ENCODE measurements around the gene CPB2.

Gene CPB2, protein sequence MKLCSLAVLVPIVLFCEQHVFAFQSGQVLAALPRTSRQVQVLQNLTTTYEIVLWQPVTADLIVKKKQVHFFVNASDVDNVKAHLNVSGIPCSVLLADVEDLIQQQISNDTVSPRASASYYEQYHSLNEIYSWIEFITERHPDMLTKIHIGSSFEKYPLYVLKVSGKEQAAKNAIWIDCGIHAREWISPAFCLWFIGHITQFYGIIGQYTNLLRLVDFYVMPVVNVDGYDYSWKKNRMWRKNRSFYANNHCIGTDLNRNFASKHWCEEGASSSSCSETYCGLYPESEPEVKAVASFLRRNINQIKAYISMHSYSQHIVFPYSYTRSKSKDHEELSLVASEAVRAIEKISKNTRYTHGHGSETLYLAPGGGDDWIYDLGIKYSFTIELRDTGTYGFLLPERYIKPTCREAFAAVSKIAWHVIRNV

DNA sequence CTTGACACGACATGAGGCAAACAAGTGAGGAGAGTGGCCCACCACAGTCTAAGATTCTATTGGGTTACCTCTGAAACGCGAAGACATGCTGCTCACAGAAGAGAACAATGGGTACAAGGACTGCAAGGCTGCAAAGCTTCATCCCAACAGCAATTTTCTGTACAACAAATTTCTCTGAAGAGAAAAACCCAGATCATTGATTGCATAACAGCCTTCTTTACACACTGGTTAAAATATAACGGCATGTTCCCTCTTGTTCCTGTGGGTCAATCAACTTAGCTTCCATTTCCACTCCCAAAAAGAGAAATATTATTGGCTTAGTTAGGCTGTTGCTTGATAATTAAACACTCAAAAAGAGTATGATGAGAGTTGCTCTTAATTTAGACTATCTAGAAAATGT, at the start of gene CPB2:
Gene CPB2, minus strand, starts transcription at position 166 of the 400 bp plus-strand sequence. Its CDS starts 24 bp downstream, at position 142.
- no peak within 1 kb of the TSS for H3K27ac ChIP-seq
- ChIA-PET POLR2A (ENCODE audit: low non-redundant PET) (no interaction called here), CTCF (interaction anchor here (0.7 kb wide), 1 partner anchor 104 kb away, joined by 3 read pairs; no protein-coding TSS in a partner anchor)
- no peak for DNase-seq (ENCODE audit: low spot score)
- TF ChIP-seq, protein P1, sequence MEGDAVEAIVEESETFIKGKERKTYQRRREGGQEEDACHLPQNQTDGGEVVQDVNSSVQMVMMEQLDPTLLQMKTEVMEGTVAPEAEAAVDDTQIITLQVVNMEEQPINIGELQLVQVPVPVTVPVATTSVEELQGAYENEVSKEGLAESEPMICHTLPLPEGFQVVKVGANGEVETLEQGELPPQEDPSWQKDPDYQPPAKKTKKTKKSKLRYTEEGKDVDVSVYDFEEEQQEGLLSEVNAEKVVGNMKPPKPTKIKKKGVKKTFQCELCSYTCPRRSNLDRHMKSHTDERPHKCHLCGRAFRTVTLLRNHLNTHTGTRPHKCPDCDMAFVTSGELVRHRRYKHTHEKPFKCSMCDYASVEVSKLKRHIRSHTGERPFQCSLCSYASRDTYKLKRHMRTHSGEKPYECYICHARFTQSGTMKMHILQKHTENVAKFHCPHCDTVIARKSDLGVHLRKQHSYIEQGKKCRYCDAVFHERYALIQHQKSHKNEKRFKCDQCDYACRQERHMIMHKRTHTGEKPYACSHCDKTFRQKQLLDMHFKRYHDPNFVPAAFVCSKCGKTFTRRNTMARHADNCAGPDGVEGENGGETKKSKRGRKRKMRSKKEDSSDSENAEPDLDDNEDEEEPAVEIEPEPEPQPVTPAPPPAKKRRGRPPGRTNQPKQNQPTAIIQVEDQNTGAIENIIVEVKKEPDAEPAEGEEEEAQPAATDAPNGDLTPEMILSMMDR (conservative IDR thresholded peaks at IDR 0.05; ENCODE audit: low read depth) = no peak

- ChIA-PET POLR2A (ENCODE audit: low non-redundant PET) (no interaction called here), CTCF (no interaction called here)
- DNase-seq (ENCODE audit: low spot score) = no peak
- TF ChIP-seq, protein P1 (conservative IDR thresholded peaks at IDR 0.05; ENCODE audit: low read depth) = no peak
- H3K27ac ChIP-seq = no peak overlapping the region
Observed at GRCh38 chr13:46154136-46154801, 49.4 kb upstream of the CPB2 start.

- POLR2A ChIA-PET (ENCODE audit: low non-redundant PET) = no interaction called here
- CTCF ChIA-PET = no interaction called here
- no peak for DNase-seq (ENCODE audit: low spot score)
- no peak overlapping the region for H3K27ac ChIP-seq
- TF ChIP-seq, protein P1 (conservative IDR thresholded peaks at IDR 0.05; ENCODE audit: low read depth) = no peak
Observed at GRCh38 chr13:46152627-46153328, 47.9 kb upstream of the CPB2 start.

GRCh38 chr13:46150134-46150693, 45.4 kb upstream of the CPB2 start:
- POLR2A ChIA-PET (ENCODE audit: low non-redundant PET) = no interaction called here
- CTCF ChIA-PET = interaction anchor here (0.6 to 2.3 kb wide), 3 partner anchors 10 to 355 kb away, joined by 3 to 6 read pairs (median 6); no protein-coding TSS in a partner anchor
- DNase-seq (ENCODE audit: low spot score) = no peak
- H3K27ac ChIP-seq = no peak overlapping the region
- TF ChIP-seq, protein P1 (conservative IDR thresholded peaks at IDR 0.05; ENCODE audit: low read depth) = no peak

DNA sequence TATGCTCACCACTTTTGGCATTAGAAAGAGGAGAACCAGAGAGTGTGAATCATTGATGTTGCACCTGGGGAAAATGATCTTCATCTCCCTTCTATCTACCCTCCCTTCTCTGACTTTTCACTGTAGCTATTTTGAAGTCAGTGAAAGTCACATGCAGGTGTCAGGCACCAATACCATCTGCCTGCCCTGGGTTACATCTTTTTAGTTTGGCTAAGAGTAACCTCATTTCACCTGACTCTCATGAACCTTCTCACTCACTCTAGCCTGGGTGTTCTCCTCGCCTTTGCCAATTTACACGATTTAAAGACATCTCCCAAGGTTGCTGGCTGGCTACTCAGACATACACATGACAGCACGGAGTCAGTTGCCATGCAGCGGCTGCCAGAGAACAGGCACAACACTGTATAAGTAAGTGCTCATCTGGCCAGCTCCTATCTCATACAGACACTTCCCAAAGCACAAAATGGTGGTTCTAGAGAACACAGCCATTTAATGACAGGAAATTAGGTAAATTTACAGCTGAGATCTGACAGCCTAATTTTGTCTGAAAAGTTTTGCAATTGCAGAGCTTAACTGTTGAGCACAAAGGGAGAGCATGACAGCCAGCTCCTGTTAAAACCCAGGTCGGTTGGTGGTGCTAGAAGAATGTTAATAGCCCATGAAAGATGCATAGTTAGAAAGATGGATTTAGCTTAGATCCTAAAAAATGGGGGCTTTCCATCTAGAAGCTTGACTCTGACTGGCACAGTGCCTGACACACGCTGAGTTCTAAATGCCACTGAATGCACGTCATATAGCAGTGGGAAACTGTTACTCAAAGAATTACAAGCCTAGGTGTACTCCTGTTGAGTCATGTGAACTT, 44.7 kb upstream of the CPB2 start:
- ChIA-PET POLR2A (ENCODE audit: low non-redundant PET) (no interaction called here), CTCF (interaction anchor here (0.6 to 2.3 kb wide), 3 partner anchors 11 to 354 kb away, joined by 3 to 6 read pairs (median 6); no protein-coding TSS in a partner anchor)
- DNase-seq (ENCODE audit: low spot score) = no peak
- TF ChIP-seq, protein P1 (conservative IDR thresholded peaks at IDR 0.05; ENCODE audit: low read depth) = no peak
- no peak overlapping the region for H3K27ac ChIP-seq

All from RWPE1 (cell line).